ENCODE results near the gene DCUN1D3.

The DCUN1D3 gene

GRCh38 chr16:20853143-20853542, 47.0 kb downstream of the DCUN1D3 start:
- no peaks in the 10 kb centered on the region for H3K27me3 ChIP-seq
- peaks cover 0 to 58% (median 0%) of the 10 kb centered on the region in 11 experiments; a peak in 5 of 22 replicates for H4K20me1 ChIP-seq
- H3K4me1 ChIP-seq = peaks cover 0 to 46% (median 9%) of the 10 kb centered on the region in 10 experiments; a peak in 8 of 20 replicates
- no peak overlapping the region for H3K4me2 ChIP-seq
- no peak for TF ChIP-seq Cebpa-rat (IDR thresholded peaks at IDR 0.05)
- no peak overlapping the region for H3K9ac ChIP-seq
- H3K27ac ChIP-seq = no peak overlapping the region
- H3K9me3 ChIP-seq (replicated peaks in 1 of 11) = peaks cover 0 to 19% (median 11%) of the 10 kb centered on the region in 11 experiments; a peak in 12 of 22 replicates
- peaks cover 30 to 63% (median 42%) of the 10 kb centered on the region in 11 experiments for H3K36me3 ChIP-seq
- no peak overlapping the region for H3K4me3 ChIP-seq

DNA sequence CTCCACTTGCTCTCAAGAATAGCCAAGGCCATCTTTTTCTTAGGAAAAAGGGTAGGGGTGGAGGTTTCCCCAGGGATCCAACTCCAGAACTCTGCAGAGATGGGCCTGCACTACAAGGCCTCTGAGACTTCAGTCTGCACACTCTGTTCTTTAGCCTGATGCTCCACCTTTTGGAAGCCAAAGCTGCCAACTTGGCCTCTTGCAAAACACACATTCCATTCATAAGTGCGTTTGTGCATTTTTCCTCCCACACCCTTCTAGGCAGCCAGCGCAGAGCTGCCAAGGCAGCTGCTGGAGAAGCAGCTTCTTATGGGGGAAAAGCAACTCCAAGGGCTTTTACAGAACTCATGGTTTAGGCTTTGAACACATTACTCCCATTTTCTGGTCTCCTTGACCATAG, 48.6 kb downstream of the DCUN1D3 start:
- Histone ChIP-seq H3K4me2 (no peak overlapping the region; a peak in 1 of 22 replicates), H4K20me1 (peaks cover 0 to 43% (median 0%) of the 10 kb centered on the region in 11 experiments; a peak in 5 of 22 replicates), H3K9me3 (replicated peaks in 1 of 11) (peaks cover 0 to 17% (median 11%) of the 10 kb centered on the region in 11 experiments; a peak in 12 of 22 replicates), H3K9ac (peak overlapping the region in 1 of 11 experiments; percentile 44; a peak in 1 of 22 replicates), H3K27ac (no peak overlapping the region), H3K4me1 (peaks cover 7 to 49% (median 11%) of the 10 kb centered on the region in 10 experiments; a peak in 14 of 20 replicates), H3K4me3 (no peak overlapping the region), H3K27me3 (no peaks in the 10 kb centered on the region), H3K36me3 (peaks cover 20 to 47% (median 29%) of the 10 kb centered on the region in 11 experiments)
- TF ChIP-seq Cebpa-rat (IDR thresholded peaks at IDR 0.05) = no peak

- H3K4me2 ChIP-seq = no peak overlapping the region
- no peak overlapping the region for H3K27ac ChIP-seq
- peaks cover 0 to 38% (median 0%) of the 10 kb centered on the region in 11 experiments; a peak in 5 of 22 replicates for H4K20me1 ChIP-seq
- peaks cover 0 to 14% (median 9%) of the 10 kb centered on the region in 11 experiments; a peak in 12 of 22 replicates for H3K9me3 ChIP-seq (replicated peaks in 1 of 11)
- no peak overlapping the region for H3K4me3 ChIP-seq
- peaks cover 7 to 51% (median 11%) of the 10 kb centered on the region in 10 experiments; a peak in 14 of 20 replicates for H3K4me1 ChIP-seq
- H3K9ac ChIP-seq = peak overlapping the region in 2 of 11 experiments; percentile 16 to 44; a peak in 2 of 22 replicates
- H3K36me3 ChIP-seq = peaks cover 17 to 41% (median 23%) of the 10 kb centered on the region in 11 experiments
- no peaks in the 10 kb centered on the region for H3K27me3 ChIP-seq
- no peak for TF ChIP-seq Cebpa-rat (IDR thresholded peaks at IDR 0.05)
These were observed 49.2 kb downstream of the DCUN1D3 start for GRCh38 chr16:20850981-20851380.

GRCh38 chr16:20849589-20850390, 50.4 kb downstream of the DCUN1D3 start:
- H3K27ac ChIP-seq = no peak overlapping the region
- no peak for TF ChIP-seq Cebpa-rat (IDR thresholded peaks at IDR 0.05)
- peaks cover 0 to 5% (median 0%) of the 10 kb centered on the region in 11 experiments; a peak in 5 of 22 replicates for H3K9me3 ChIP-seq (replicated peaks in 1 of 11)
- no peak overlapping the region for H3K4me3 ChIP-seq
- H3K27me3 ChIP-seq = no peaks in the 10 kb centered on the region
- H4K20me1 ChIP-seq = peaks cover 0 to 29% (median 0%) of the 10 kb centered on the region in 11 experiments; a peak in 4 of 22 replicates
- H3K4me2 ChIP-seq = 0 out of 22 replicates have a peak overlapping the region, but pooled peaks of 1 of the 11 experiments have one; percentile 3
- H3K36me3 ChIP-seq = peaks cover 5 to 29% (median 11%) of the 10 kb centered on the region in 11 experiments; a peak in 19 of 22 replicates
- peaks cover 11 to 63% (median 16%) of the 10 kb centered on the region in 10 experiments for H3K4me1 ChIP-seq
- 0 out of 22 replicates have a peak overlapping the region, but pooled peaks of 1 of the 11 experiments have one; percentile 24 for H3K9ac ChIP-seq

- Histone ChIP-seq H3K4me2 (peak overlapping the region in 3 of 11 experiments; percentile 5 to 16 (median 8); a peak in 2 of 22 replicates), H4K20me1 (peaks cover 0 to 10% (median 0%) of the 10 kb centered on the region in 11 experiments; a peak in 2 of 22 replicates), H3K27me3 (no peaks in the 10 kb centered on the region), H3K36me3 (peaks cover 0 to 7% (median 0%) of the 10 kb centered on the region in 11 experiments; a peak in 3 of 22 replicates), H3K9ac (no peak overlapping the region), H3K27ac (no peak overlapping the region), H3K4me3 (no peak overlapping the region), H3K9me3 (replicated peaks in 1 of 11) (0 out of 22 replicates have a peak, but pooled peaks cover 0 to under 1% (median 0%) of the 10 kb centered on the region in 11 experiments), H3K4me1 (peaks cover 26 to 66% (median 30%) of the 10 kb centered on the region in 10 experiments)
- no peak for TF ChIP-seq Cebpa-rat (IDR thresholded peaks at IDR 0.05)
These were observed 52.6 kb downstream of the DCUN1D3 start for GRCh38 chr16:20847550-20847949.

- Histone ChIP-seq H3K4me2 (no peak overlapping the region), H3K4me3 (no peak overlapping the region), H3K27me3 (no peaks in the 10 kb centered on the region), H3K9me3 (replicated peaks in 1 of 11) (0 out of 22 replicates have a peak, but pooled peaks cover 0 to 4% (median 0%) of the 10 kb centered on the region in 11 experiments), H3K27ac (no peak overlapping the region), H3K36me3 (no peaks in the 10 kb centered on the region; a peak in 1 of 22 replicates), H4K20me1 (peaks cover 0 to 7% (median 0%) of the 10 kb centered on the region in 11 experiments; a peak in 2 of 22 replicates), H3K9ac (no peak overlapping the region), H3K4me1 (peaks cover 24 to 56% (median 30%) of the 10 kb centered on the region in 10 experiments)
- no peak for TF ChIP-seq Cebpa-rat (IDR thresholded peaks at IDR 0.05)
These were observed 53.6 kb downstream of the DCUN1D3 start for GRCh38 chr16:20846551-20846950.

GRCh38 chr16:20846030-20846429, 54.1 kb downstream of the DCUN1D3 start:
- H3K36me3 ChIP-seq = no peaks in the 10 kb centered on the region; a peak in 1 of 22 replicates
- no peak for TF ChIP-seq Cebpa-rat (IDR thresholded peaks at IDR 0.05)
- H3K4me1 ChIP-seq = peaks cover 21 to 51% (median 30%) of the 10 kb centered on the region in 10 experiments
- no peak overlapping the region for H3K27ac ChIP-seq
- no peak overlapping the region for H3K4me3 ChIP-seq
- H3K27me3 ChIP-seq = no peaks in the 10 kb centered on the region
- 0 out of 22 replicates have a peak, but pooled peaks cover 0 to 4% (median 0%) of the 10 kb centered on the region in 11 experiments for H3K9me3 ChIP-seq (replicated peaks in 1 of 11)
- H3K9ac ChIP-seq = no peak overlapping the region
- H4K20me1 ChIP-seq = 0 out of 22 replicates have a peak, but pooled peaks cover 0 to 2% (median 0%) of the 10 kb centered on the region in 11 experiments
- H3K4me2 ChIP-seq = no peak overlapping the region

GRCh38 chr16:20844588-20844987, 55.6 kb downstream of the DCUN1D3 start:
- peak overlapping the region; percentile 35 to 72 (median 61) for H3K4me2 ChIP-seq

More at GRCh38 chr16:20844588-20844987, 55.6 kb downstream of the DCUN1D3 start:
- 0 out of 22 replicates have a peak overlapping the region, but pooled peaks of 1 of the 11 experiments have one; percentile 2 for H3K9ac ChIP-seq
- TF ChIP-seq Cebpa-rat (IDR thresholded peaks at IDR 0.05) = no peak
- H3K4me1 ChIP-seq = peaks cover 21 to 40% (median 28%) of the 10 kb centered on the region in 10 experiments
- 0 out of 22 replicates have a peak, but pooled peaks cover 0 to 4% (median 0%) of the 10 kb centered on the region in 11 experiments for H3K9me3 ChIP-seq (replicated peaks in 1 of 11)
- H3K4me3 ChIP-seq = no peak overlapping the region
- no peaks in the 10 kb centered on the region for H3K27me3 ChIP-seq
- H3K27ac ChIP-seq = peak overlapping the region in 6 of 11 experiments; percentile 3 to 23 (median 19); a peak in 6 of 22 replicates
- no peaks in the 10 kb centered on the region; a peak in 1 of 22 replicates for H3K36me3 ChIP-seq
- no peaks in the 10 kb centered on the region for H4K20me1 ChIP-seq

Data from BLaER1 treated with 17β-estradiol and CSF1 and Interleukin-3, amounts not matched to agents 10 nM and 100 nM (cell line).